ENCODE results near the gene TRAPPC6A. TPM values are rescaled to one million over a fixed set of nuclear protein-coding genes. Genes with fewer than 3 reads are reported as not detected.

Gene TRAPPC6A
- polyA plus RNA-seq, 2 donors: 25.9 to 26.4 TPM

- Histone ChIP-seq H3K27ac (ENCODE audit: low read depth in 2 of 2, low read length in 1 of 2) (no peak overlapping the region), H3K36me3 (ENCODE audit: control insufficient read depth in 2 of 2, insufficient read depth in 2 of 2, low read length in 1 of 2) (no peaks in the 10 kb centered on the region), H3K9me3 (ENCODE audit: control insufficient read depth in 2 of 2, insufficient read depth in 1 of 2, low read depth in 1 of 2, low read length in 1 of 2) (no peaks in the 10 kb centered on the region), H3K27me3 (ENCODE audit: control insufficient read depth in 1 of 2, insufficient read depth in 2 of 2, low read length in 2 of 2) (no peaks in the 10 kb centered on the region), H3K4me1 (ENCODE audit: control insufficient read depth in 2 of 2, insufficient read depth in 2 of 2, low read length in 1 of 2) (peaks cover 16 to 54% of the 10 kb centered on the region in 2 donors), H3K4me3 (ENCODE audit: low read depth in 1 of 2, low read length in 2 of 2) (no peak overlapping the region)
- 19 to 27% methylated on average over 24 to 27 of the region's 27 CpGs for WGBS, 2 donors
Observed at GRCh38 chr19:45164577-45165335, 13.3 kb downstream of the TRAPPC6A start.

- 65% methylated on average over 15 of the region's 15 CpGs for WGBS, 2 donors
Observed at GRCh38 chr19:45163751-45164460, 14.1 kb downstream of the TRAPPC6A start.

GRCh38 chr19:45163156-45163555 is 14.9 kb downstream of the TRAPPC6A start:
- Histone ChIP-seq H3K9me3 (ENCODE audit: control insufficient read depth in 2 of 2, insufficient read depth in 1 of 2, low read depth in 1 of 2, low read length in 1 of 2) (no peaks in the 10 kb centered on the region), H3K4me3 (ENCODE audit: low read depth in 1 of 2, low read length in 2 of 2) (no peak overlapping the region), H3K4me1 (ENCODE audit: control insufficient read depth in 2 of 2, insufficient read depth in 2 of 2, low read length in 1 of 2) (peaks cover 16 to 54% of the 10 kb centered on the region in 2 donors), H3K27me3 (ENCODE audit: control insufficient read depth in 1 of 2, insufficient read depth in 2 of 2, low read length in 2 of 2) (no peaks in the 10 kb centered on the region), H3K27ac (ENCODE audit: low read depth in 2 of 2, low read length in 1 of 2) (no peak overlapping the region), H3K36me3 (ENCODE audit: control insufficient read depth in 2 of 2, insufficient read depth in 2 of 2, low read length in 1 of 2) (no peaks in the 10 kb centered on the region)
- 51 to 68% methylated on average over 17 of the region's 17 CpGs for WGBS, 2 donors

More at GRCh38 chr19:45163751-45164460, 14.1 kb downstream of the TRAPPC6A start:
- Histone ChIP-seq H3K4me1 (ENCODE audit: control insufficient read depth in 2 of 2, insufficient read depth in 2 of 2, low read length in 1 of 2) (peaks cover 16 to 54% of the 10 kb centered on the region in 2 donors), H3K27me3 (ENCODE audit: control insufficient read depth in 1 of 2, insufficient read depth in 2 of 2, low read length in 2 of 2) (no peaks in the 10 kb centered on the region), H3K9me3 (ENCODE audit: control insufficient read depth in 2 of 2, insufficient read depth in 1 of 2, low read depth in 1 of 2, low read length in 1 of 2) (no peaks in the 10 kb centered on the region), H3K4me3 (ENCODE audit: low read depth in 1 of 2, low read length in 2 of 2) (no peak overlapping the region), H3K36me3 (ENCODE audit: control insufficient read depth in 2 of 2, insufficient read depth in 2 of 2, low read length in 1 of 2) (no peaks in the 10 kb centered on the region), H3K27ac (ENCODE audit: low read depth in 2 of 2, low read length in 1 of 2) (no peak overlapping the region)

GRCh38 chr19:45162608-45163143 is 15.4 kb downstream of the TRAPPC6A start:
- no peaks in the 10 kb centered on the region for H3K27me3 ChIP-seq (ENCODE audit: control insufficient read depth in 1 of 2, insufficient read depth in 2 of 2, low read length in 2 of 2)
- H3K4me3 ChIP-seq (ENCODE audit: low read depth in 1 of 2, low read length in 2 of 2): no peak overlapping the region
- H3K4me1 ChIP-seq (ENCODE audit: control insufficient read depth in 2 of 2, insufficient read depth in 2 of 2, low read length in 1 of 2): peaks cover 16 to 54% of the 10 kb centered on the region in 2 donors
- H3K27ac ChIP-seq (ENCODE audit: low read depth in 2 of 2, low read length in 1 of 2): no peak overlapping the region
- H3K36me3 ChIP-seq (ENCODE audit: control insufficient read depth in 2 of 2, insufficient read depth in 2 of 2, low read length in 1 of 2): no peaks in the 10 kb centered on the region
- WGBS, 2 donors: 48 to 60% methylated on average over 18 of the region's 18 CpGs
- H3K9me3 ChIP-seq (ENCODE audit: control insufficient read depth in 2 of 2, insufficient read depth in 1 of 2, low read depth in 1 of 2, low read length in 1 of 2): no peaks in the 10 kb centered on the region

GRCh38 chr19:45161738-45162607 is 16.1 kb downstream of the TRAPPC6A start:
- peaks cover 16 to 57% of the 10 kb centered on the region in 2 donors for H3K4me1 ChIP-seq (ENCODE audit: control insufficient read depth in 2 of 2, insufficient read depth in 2 of 2, low read length in 1 of 2)
- H3K27me3 ChIP-seq (ENCODE audit: control insufficient read depth in 1 of 2, insufficient read depth in 2 of 2, low read length in 2 of 2): no peaks in the 10 kb centered on the region
- no peaks in the 10 kb centered on the region for H3K36me3 ChIP-seq (ENCODE audit: control insufficient read depth in 2 of 2, insufficient read depth in 2 of 2, low read length in 1 of 2)
- WGBS, 2 donors: 33 to 42% methylated on average over 32 of the region's 32 CpGs
- no peaks in the 10 kb centered on the region for H3K9me3 ChIP-seq (ENCODE audit: control insufficient read depth in 2 of 2, insufficient read depth in 1 of 2, low read depth in 1 of 2, low read length in 1 of 2)
- no peak overlapping the region for H3K4me3 ChIP-seq (ENCODE audit: low read depth in 1 of 2, low read length in 2 of 2)
- peak overlapping the region in 1 of 2 donors; percentile 13 for H3K27ac ChIP-seq (ENCODE audit: low read depth in 2 of 2, low read length in 1 of 2)

- Histone ChIP-seq H3K27me3 (ENCODE audit: control insufficient read depth in 1 of 2, insufficient read depth in 2 of 2, low read length in 2 of 2) (no peaks in the 10 kb centered on the region), H3K4me1 (ENCODE audit: control insufficient read depth in 2 of 2, insufficient read depth in 2 of 2, low read length in 1 of 2) (peaks cover 16 to 59% of the 10 kb centered on the region in 2 donors), H3K36me3 (ENCODE audit: control insufficient read depth in 2 of 2, insufficient read depth in 2 of 2, low read length in 1 of 2) (no peaks in the 10 kb centered on the region), H3K9me3 (ENCODE audit: control insufficient read depth in 2 of 2, insufficient read depth in 1 of 2, low read depth in 1 of 2, low read length in 1 of 2) (no peaks in the 10 kb centered on the region), H3K4me3 (ENCODE audit: low read depth in 1 of 2, low read length in 2 of 2) (peak within 1 kb of the TSS in 1 of 2 donors; percentile 7), H3K27ac (ENCODE audit: low read depth in 2 of 2, low read length in 1 of 2) (no peak within 1 kb of the TSS)
- 37 to 39% methylated on average over 28 to 29 of the region's 29 CpGs for WGBS, 2 donors
Observed at GRCh38 chr19:45160870-45161737, 16.9 kb downstream of the TRAPPC6A start, which contains the start of gene NKPD1. TSS of gene NKPD1 (minus strand) at chr19:45160982. CDS start at chr19:45160150, 832 bp downstream.

GRCh38 chr19:45159971-45160324 is 18.1 kb downstream of the TRAPPC6A start:
- no peak overlapping the region for H3K27ac ChIP-seq (ENCODE audit: low read depth in 2 of 2, low read length in 1 of 2)
- WGBS, 2 donors: 75 to 86% methylated on average over 10 of the region's 10 CpGs
- H3K27me3 ChIP-seq (ENCODE audit: control insufficient read depth in 1 of 2, insufficient read depth in 2 of 2, low read length in 2 of 2): no peaks in the 10 kb centered on the region
- no peaks in the 10 kb centered on the region for H3K36me3 ChIP-seq (ENCODE audit: control insufficient read depth in 2 of 2, insufficient read depth in 2 of 2, low read length in 1 of 2)
- H3K4me3 ChIP-seq (ENCODE audit: low read depth in 1 of 2, low read length in 2 of 2): no peak overlapping the region
- no peaks in the 10 kb centered on the region for H3K9me3 ChIP-seq (ENCODE audit: control insufficient read depth in 2 of 2, insufficient read depth in 1 of 2, low read depth in 1 of 2, low read length in 1 of 2)
- H3K4me1 ChIP-seq (ENCODE audit: control insufficient read depth in 2 of 2, insufficient read depth in 2 of 2, low read length in 1 of 2): peaks cover 16 to 57% of the 10 kb centered on the region in 2 donors

- Histone ChIP-seq H3K4me1 (ENCODE audit: control insufficient read depth in 2 of 2, insufficient read depth in 2 of 2, low read length in 1 of 2) (peaks cover 15 to 54% of the 10 kb centered on the region in 2 donors), H3K9me3 (ENCODE audit: control insufficient read depth in 2 of 2, insufficient read depth in 1 of 2, low read depth in 1 of 2, low read length in 1 of 2) (no peaks in the 10 kb centered on the region), H3K27ac (ENCODE audit: low read depth in 2 of 2, low read length in 1 of 2) (no peak overlapping the region), H3K4me3 (ENCODE audit: low read depth in 1 of 2, low read length in 2 of 2) (no peak overlapping the region), H3K36me3 (ENCODE audit: control insufficient read depth in 2 of 2, insufficient read depth in 2 of 2, low read length in 1 of 2) (no peaks in the 10 kb centered on the region), H3K27me3 (ENCODE audit: control insufficient read depth in 1 of 2, insufficient read depth in 2 of 2, low read length in 2 of 2) (no peaks in the 10 kb centered on the region)
- 78 to 86% methylated on average over 10 to 12 of the region's 12 CpGs for WGBS, 2 donors
Observed at GRCh38 chr19:45159210-45159970, 18.6 kb downstream of the TRAPPC6A start.
